Ovary (tissue), 9 donors: ENCODE measurements around the gene BCL3. TPM values are rescaled to one million over a fixed set of nuclear protein-coding genes. Genes with fewer than 3 reads are reported as not detected.
"Not testable (repeated sequence)": the region's sequence is repeated elsewhere in the genome, so short reads cannot be mapped to it uniquely, and the experiment has no call there.

Experiments
- DNase-seq, 5 donors: peaks; one replicate each; pipeline ENCODE4 v3.0.0-alpha.2; 2019 to 2020
- H3K27ac ChIP-seq, 2 donors: fragments of 200-600 bp; one replicate each; pipeline versions ENCODE4 v1.5.1 to v1.8.0; 2019 to 2022
- H3K27me3 ChIP-seq: fragments of 200-600 bp; one replicate; pipeline ENCODE4 v1.8.0; 2022
- H3K36me3 ChIP-seq: fragments of 200-600 bp; sonication (generic); one replicate; pipeline ENCODE4 v1.5.1; 2019
- H3K4me1 ChIP-seq: one replicate; pipeline ENCODE4 v1.8.1; 2013; ENCODE audit warnings: mild to moderate bottlenecking, moderate library complexity; ENCODE audit not compliant: insufficient read depth
- H3K4me3 ChIP-seq: fragments of 200-600 bp; sonication (generic); one replicate; pipeline ENCODE4 v1.5.1; 2017
- H3K9me3 ChIP-seq, 2 donors: fragments of 200-600 bp in 1 of 2; sonication (generic) in 1 of 2; one replicate each; pipeline versions ENCODE4 v1.5.1 to v1.8.1; 2013 to 2019; ENCODE audit warnings: mild to moderate bottlenecking in 1 of 2, moderate library complexity in 1 of 2
- CTCF ChIP-seq, 3 donors: fragments of 450-650 bp in 2 of 3; fragments of 200-600 bp in 1 of 3; IDR thresholded peaks; one replicate each; pipeline versions ENCODE4 v1.5.1 to v1.8.0; 2016 to 2022; ENCODE audit warnings: antibody characterized with exemption in 3 of 3, mild to moderate bottlenecking in 1 of 3
- EP300 ChIP-seq: sonication (generic); formaldehyde crosslinking; IDR thresholded peaks from one replicate; pipeline ENCODE4 v1.6.1; 2017; ENCODE audit warnings: antibody characterized with exemption
- POLR2A ChIP-seq: fragments of 450-650 bp; IDR thresholded peaks from one replicate; pipeline ENCODE4 v1.6.1; 2017; ENCODE audit warnings: antibody characterized with exemption, mild to moderate bottlenecking, moderate library complexity
- WGBS, 3 donors: extraction: QIAGEN DNeasy Blood & Tissue Kit in 1 of 3; methylation state at CpG; one replicate each; pipeline versions ENCODE4 v1.1.5 to v1.1.7; 2013 to 2017; 5-methylcytosine and 5-hydroxymethylcytosine counted together
- intact Hi-C, 4 donors: fragments of 100-400 bp; cut with DNase I; formaldehyde crosslinking; loops; one replicate each; pipeline versions ENCODE4 v1.11.0 to v1.15.1; 2022 to 2023
- polyA plus RNA-seq, 2 donors: library from polyadenylated mRNA; stranded (reverse); fragments of 200-250 nt in 1 of 2; fragments of 350-450 nt in 1 of 2; fragmentation: Illumina TruSeq in 1 of 2; extraction: RNeasy Lipid Tissue Mini Kit (QIAGEN cat#74804) in 1 of 2; gene quantifications; one replicate each; pipeline ENCODE4 v1.2.3, GENCODE V29; 2013 to 2014
- total RNA-seq, 7 donors: library from RNA; depleted of rRNA in 2 of 7; stranded (reverse); fragments of >200 nt in 2 of 7; fragmentation: NEBNext Ultra II Directional in 3 of 7; extraction: Animal tissue kit (Norgen Biotek cat#: 25700) in 3 of 7; gene quantifications; one replicate each; pipeline versions ENCODE4 v1.1.0 to v1.2.4, GENCODE V29; 2016 to 2023
- donor health status: DM: no; HTN: no; CAD: no; lungs with moderate emphysema.
- donor health status: DM: no; HTN: no; CAD: no.
- donor health status: Bipolar disorder and iron deficiency.
- donor health status: DM: yes; HTN: yes; CAD: no.
- donor health status: DM: no; HTN: no; CAD: no.
- donor health status: DM: yes; HTN: yes; CAD: no.

Gene BCL3
- total and polyA plus RNA-seq, 9 donors: 3.2 to 141 (median 43.4) TPM

- intact Hi-C loops: loop anchor here in 1 of 4 donors (10.0 kb wide), 1 partner anchor 91 kb away; no protein-coding TSS in a partner anchor
- 73 to 84% (median 74%) methylated on average over 6 of the region's 6 CpGs for WGBS, 3 donors
These were observed 27.2 kb downstream of the BCL3 start for GRCh38 chr19:44775676-44776240.

GRCh38 chr19:44776402-44777096 lies 28.0 kb downstream of the BCL3 start:
- no peak for TF ChIP-seq CTCF (IDR thresholded peaks at IDR 0.05)
- no peak for TF ChIP-seq POLR2A
- TF ChIP-seq EP300: no peak
- H3K36me3 ChIP-seq: no peaks in the 10 kb centered on the region
- H3K4me1 ChIP-seq: no peaks in the 10 kb centered on the region
- no peaks in the 10 kb centered on the region for H3K27me3 ChIP-seq
- no peak overlapping the region for H3K27ac ChIP-seq
- intact Hi-C loops: loop anchor here in 1 of 4 donors (10.0 kb wide), 1 partner anchor 92 kb away; no protein-coding TSS in a partner anchor
- 85 to 91% (median 88%) methylated on average over 23 of the region's 23 CpGs for WGBS, 3 donors
- DNase-seq: no peak
- H3K9me3 ChIP-seq: no peaks in the 10 kb centered on the region
- H3K4me3 ChIP-seq: no peak overlapping the region

More at GRCh38 chr19:44775676-44776240, 27.2 kb downstream of the BCL3 start:
- Histone ChIP-seq H3K9me3 (no peaks in the 10 kb centered on the region), H3K27ac (no peak overlapping the region), H3K4me3 (no peak overlapping the region), H3K4me1 (no peaks in the 10 kb centered on the region), H3K36me3 (no peaks in the 10 kb centered on the region), H3K27me3 (no peaks in the 10 kb centered on the region)
- no peak for DNase-seq
- TF ChIP-seq CTCF (IDR thresholded peaks at IDR 0.05): no peak
- TF ChIP-seq EP300: no peak
- no peak for TF ChIP-seq POLR2A

GRCh38 chr19:44777715-44778347 lies 29.3 kb downstream of the BCL3 start, which contains the start of gene CBLC:
Gene CBLC (plus strand): TSS chr19:44777890. CDS start chr19:44777932, 42 bp downstream.
- WGBS, 3 donors: 6 to 16% (median 11%) methylated on average over 26 to 47 of the region's 47 CpGs
- H3K9me3 ChIP-seq: no peaks in the 10 kb centered on the region
- H3K36me3 ChIP-seq: no peaks in the 10 kb centered on the region
- no peak within 1 kb of the TSS for H3K27ac ChIP-seq
- no peaks in the 10 kb centered on the region for H3K27me3 ChIP-seq
- intact Hi-C loops: loop anchor here in 1 of 4 donors (10.0 kb wide), 1 partner anchor 93 kb away; no protein-coding TSS in a partner anchor
- TF ChIP-seq CTCF (IDR thresholded peaks at IDR 0.05): no peak
- no peak within 1 kb of the TSS for H3K4me3 ChIP-seq
- no peaks in the 10 kb centered on the region for H3K4me1 ChIP-seq
- peak in 2 of 5 donors; percentile 36 to 44 for DNase-seq

- Histone ChIP-seq H3K4me1 (no peaks in the 10 kb centered on the region), H3K36me3 (no peaks in the 10 kb centered on the region), H3K27ac (no peak overlapping the region), H3K9me3 (no peaks in the 10 kb centered on the region), H3K4me3 (no peak overlapping the region), H3K27me3 (no peaks in the 10 kb centered on the region)
- TF ChIP-seq EP300 (no peak), POLR2A (no peak), CTCF (IDR thresholded peaks at IDR 0.05) (no peak)
- intact Hi-C loops: loop anchor here in 1 of 4 donors (10.0 kb wide), 1 partner anchor 94 kb away; no protein-coding TSS in a partner anchor
- WGBS, 3 donors: 80 to 88% (median 83%) methylated on average over 2 of the region's 2 CpGs
- no peak for DNase-seq
These were observed 30.6 kb downstream of the BCL3 start for GRCh38 chr19:44779150-44779549.

GRCh38 chr19:44781694-44782093 lies 33.2 kb downstream of the BCL3 start:
- H3K27ac ChIP-seq, H3K9me3 ChIP-seq, DNase-seq, H3K36me3 ChIP-seq, H3K27me3 ChIP-seq, intact Hi-C loops, H3K4me3 ChIP-seq, H3K4me1 ChIP-seq: not testable (repeated sequence)
- 90% methylated on average over 2 of the region's 2 CpGs; no CpG with 5 or more reads in 2 of the 3 donors for WGBS, 3 donors
